SK-N-MC (cell line): ENCODE measurements around the gene ITPR2.

Experiments used
- EZH2 ChIP-seq: fragments of 200-600 bp; sonication (generic); IDR thresholded peaks from one replicate; pipeline ENCODE4 v1.6.1; 2017; ENCODE audit warnings: antibody characterized with exemption
- POLR2AphosphoS5 ChIP-seq: IDR thresholded peaks from 2 replicates; pipeline ENCODE4 v1.6.1; 2012; ENCODE audit warnings: mild to moderate bottlenecking, low read depth, low read length, borderline replicate concordance

DNA sequence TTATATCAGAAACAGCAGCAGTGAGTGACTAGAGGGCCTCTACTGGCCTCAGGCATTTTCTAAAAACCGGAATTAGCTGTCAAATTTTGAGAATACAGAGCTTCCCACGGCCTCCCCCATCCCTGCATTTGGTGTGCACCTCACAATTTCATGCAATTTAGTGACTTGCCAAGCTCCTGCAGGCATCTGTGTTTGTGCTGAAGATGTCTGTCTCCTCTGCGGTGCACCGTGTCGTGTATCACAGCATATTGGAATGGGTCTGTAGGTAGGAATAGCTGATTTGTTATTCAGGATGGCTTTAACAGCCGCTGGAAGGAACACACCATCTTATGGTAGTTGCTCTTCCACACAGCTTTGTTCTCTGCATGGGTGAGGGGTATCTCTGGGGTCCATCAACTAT lies 497.3 kb downstream of the ITPR2 start:
- no peak for TF ChIP-seq POLR2AphosphoS5
- no peak for TF ChIP-seq EZH2
